Measurements from ENCODE around the gene MDN1. TPM values are rescaled to one million over a fixed set of nuclear protein-coding genes. Genes with fewer than 3 reads are reported as not detected.

Gene MDN1
- polyA plus RNA-seq, 2 of the 4 experiments (the other 2 are of a cell fraction): 6.4 to 20.5 TPM

- TF ChIP-seq, protein P1, sequence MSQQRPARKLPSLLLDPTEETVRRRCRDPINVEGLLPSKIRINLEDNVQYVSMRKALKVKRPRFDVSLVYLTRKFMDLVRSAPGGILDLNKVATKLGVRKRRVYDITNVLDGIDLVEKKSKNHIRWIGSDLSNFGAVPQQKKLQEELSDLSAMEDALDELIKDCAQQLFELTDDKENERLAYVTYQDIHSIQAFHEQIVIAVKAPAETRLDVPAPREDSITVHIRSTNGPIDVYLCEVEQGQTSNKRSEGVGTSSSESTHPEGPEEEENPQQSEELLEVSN (IDR thresholded peaks at IDR 0.05; ENCODE audit: borderline replicate concordance, low read depth): no peak
- no peak for TF ChIP-seq FOSL2 (IDR thresholded peaks at IDR 0.05)
- peak; percentile 17; the same call in 1 of the 2 replicates for TF ChIP-seq FOSL2 (CRISPR knock-in tag; IDR thresholded peaks at IDR 0.05)
- no peak for ATAC-seq
- WGBS (ENCODE audit: missing lambda C conversion rate): 92% methylated on average over 10 of the region's 10 CpGs
- no peak overlapping the region for H3K4me3 ChIP-seq
- no peaks in the 10 kb centered on the region for H3K4me1 ChIP-seq
- H3K9me3 ChIP-seq: no peaks in the 10 kb centered on the region
- no peak for FAIRE-seq
- ChIA-PET CTCF (no interaction called here), POLR2A (no interaction called here)
- H3K4me2 ChIP-seq: no peak overlapping the region
- no peak overlapping the region for H3K27ac ChIP-seq
- DNase-seq (ENCODE audit: low read depth in 1 of 2, low spot score in 1 of 2): no peak
Measured at GRCh38 chr6:89681983-89682564, 137.5 kb downstream of the MDN1 start.

DNA sequence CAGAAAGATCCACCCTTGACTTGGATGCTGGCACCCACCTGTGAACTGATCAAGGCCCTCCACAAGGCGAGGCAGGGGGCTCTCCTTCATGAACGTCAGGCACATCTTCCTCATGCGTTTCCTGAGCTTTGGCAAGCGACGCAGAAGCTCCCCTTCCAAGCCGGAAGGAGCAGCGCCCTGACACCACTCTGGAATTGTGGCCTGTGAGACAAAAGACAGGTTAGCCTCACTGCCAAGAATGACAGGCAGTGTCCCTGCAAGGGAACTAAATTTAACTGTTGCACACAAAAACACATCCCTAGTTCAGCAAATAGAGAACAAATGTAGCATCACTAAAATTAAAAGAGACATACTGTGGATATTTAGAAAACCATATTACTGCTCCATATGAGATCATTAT lies 139.0 kb downstream of the MDN1 start:
- no peak for FAIRE-seq
- ATAC-seq: no peak
- Histone ChIP-seq H3K4me2 (no peak overlapping the region), H3K9me3 (no peaks in the 10 kb centered on the region), H3K4me1 (no peaks in the 10 kb centered on the region), H3K4me3 (no peak overlapping the region), H3K27ac (no peak overlapping the region)
- ChIA-PET CTCF (no interaction called here), POLR2A (no interaction called here)
- 93% methylated on average over 7 of the region's 7 CpGs for WGBS (ENCODE audit: missing lambda C conversion rate)
- no peak for DNase-seq (ENCODE audit: low read depth in 1 of 2, low spot score in 1 of 2)
- TF ChIP-seq, protein P1 (IDR thresholded peaks at IDR 0.05; ENCODE audit: borderline replicate concordance, low read depth): no peak
- TF ChIP-seq NPAS2 (CRISPR knock-in tag; IDR thresholded peaks at IDR 0.05; ENCODE audit: borderline replicate concordance) (no peak), RNF2 (IDR thresholded peaks at IDR 0.05; ENCODE audit: borderline replicate concordance, low read depth) (no peak)
- TF ChIP-seq, protein P2, sequence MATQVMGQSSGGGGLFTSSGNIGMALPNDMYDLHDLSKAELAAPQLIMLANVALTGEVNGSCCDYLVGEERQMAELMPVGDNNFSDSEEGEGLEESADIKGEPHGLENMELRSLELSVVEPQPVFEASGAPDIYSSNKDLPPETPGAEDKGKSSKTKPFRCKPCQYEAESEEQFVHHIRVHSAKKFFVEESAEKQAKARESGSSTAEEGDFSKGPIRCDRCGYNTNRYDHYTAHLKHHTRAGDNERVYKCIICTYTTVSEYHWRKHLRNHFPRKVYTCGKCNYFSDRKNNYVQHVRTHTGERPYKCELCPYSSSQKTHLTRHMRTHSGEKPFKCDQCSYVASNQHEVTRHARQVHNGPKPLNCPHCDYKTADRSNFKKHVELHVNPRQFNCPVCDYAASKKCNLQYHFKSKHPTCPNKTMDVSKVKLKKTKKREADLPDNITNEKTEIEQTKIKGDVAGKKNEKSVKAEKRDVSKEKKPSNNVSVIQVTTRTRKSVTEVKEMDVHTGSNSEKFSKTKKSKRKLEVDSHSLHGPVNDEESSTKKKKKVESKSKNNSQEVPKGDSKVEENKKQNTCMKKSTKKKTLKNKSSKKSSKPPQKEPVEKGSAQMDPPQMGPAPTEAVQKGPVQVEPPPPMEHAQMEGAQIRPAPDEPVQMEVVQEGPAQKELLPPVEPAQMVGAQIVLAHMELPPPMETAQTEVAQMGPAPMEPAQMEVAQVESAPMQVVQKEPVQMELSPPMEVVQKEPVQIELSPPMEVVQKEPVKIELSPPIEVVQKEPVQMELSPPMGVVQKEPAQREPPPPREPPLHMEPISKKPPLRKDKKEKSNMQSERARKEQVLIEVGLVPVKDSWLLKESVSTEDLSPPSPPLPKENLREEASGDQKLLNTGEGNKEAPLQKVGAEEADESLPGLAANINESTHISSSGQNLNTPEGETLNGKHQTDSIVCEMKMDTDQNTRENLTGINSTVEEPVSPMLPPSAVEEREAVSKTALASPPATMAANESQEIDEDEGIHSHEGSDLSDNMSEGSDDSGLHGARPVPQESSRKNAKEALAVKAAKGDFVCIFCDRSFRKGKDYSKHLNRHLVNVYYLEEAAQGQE (IDR thresholded peaks at IDR 0.05): no peak

GRCh38 chr6:89680150-89680549 lies 139.4 kb downstream of the MDN1 start:
- no peak overlapping the region for H3K27ac ChIP-seq
- ATAC-seq (no peak), FAIRE-seq (no peak), DNase-seq (ENCODE audit: low read depth in 1 of 2, low spot score in 1 of 2) (no peak)
- no peak overlapping the region for H3K4me2 ChIP-seq
- no peak for TF ChIP-seq ZC3H11A (IDR thresholded peaks at IDR 0.05)
- TF ChIP-seq SMC3 (IDR thresholded peaks at IDR 0.05): no peak
- TF ChIP-seq, protein P3, sequence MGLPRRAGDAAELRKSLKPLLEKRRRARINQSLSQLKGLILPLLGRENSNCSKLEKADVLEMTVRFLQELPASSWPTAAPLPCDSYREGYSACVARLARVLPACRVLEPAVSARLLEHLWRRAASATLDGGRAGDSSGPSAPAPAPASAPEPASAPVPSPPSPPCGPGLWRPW (IDR thresholded peaks at IDR 0.05): no peak
- TF ChIP-seq HDAC2 (IDR thresholded peaks at IDR 0.05): no peak
- no peak for TF ChIP-seq NR3C1 (IDR thresholded peaks at IDR 0.05)
- TF ChIP-seq KDM1A (IDR thresholded peaks at IDR 0.05; ENCODE audit: low read depth): no peak
- TF ChIP-seq CBX2 (IDR thresholded peaks at IDR 0.05; ENCODE audit: borderline replicate concordance, low read depth): no peak
- WGBS (ENCODE audit: missing lambda C conversion rate): 97% methylated on average over 2 of the region's 2 CpGs
- H3K4me3 ChIP-seq: no peak overlapping the region
- no peaks in the 10 kb centered on the region for H3K9me3 ChIP-seq
- POLR2A ChIA-PET: no interaction called here
- no peaks in the 10 kb centered on the region for H3K4me1 ChIP-seq
- CTCF ChIA-PET: no interaction called here

Measured in A549 (cell line).